BE2C (cell line): ENCODE data around the gene NDUFS8.

Experiments
- DNase-seq: peaks from one replicate; pipeline ENCODE4 v3.0.0-alpha.2; 2020
- H3K27me3 ChIP-seq: fragments of 250-450 bp; sonication (Bioruptor Pico); 2 replicates; pipeline ENCODE4 v1.5.1; 2020; ENCODE audit warnings: mild to moderate bottlenecking
- H3K36me3 ChIP-seq: fragments of 250-450 bp; sonication (Bioruptor Pico); 2 replicates; pipeline ENCODE4 v1.5.1; 2020; ENCODE audit warnings: mild to moderate bottlenecking
- H3K4me1 ChIP-seq: fragments of 250-450 bp; sonication (Bioruptor Pico); 2 replicates; pipeline ENCODE4 v1.5.1; 2020
- H3K4me3 ChIP-seq: 2 replicates; pipeline ENCODE4 v1.5.1; 2011; ENCODE audit warnings: low read depth, low read length
- H3K9me3 ChIP-seq: fragments of 250-450 bp; sonication (Bioruptor Pico); 2 replicates; pipeline ENCODE4 v1.5.1; 2020
- CTCF ChIP-seq: IDR thresholded peaks from 2 replicates; pipeline ENCODE4 v1.5.1; 2012; ENCODE audit warnings: mild to moderate bottlenecking, low read depth, low read length

NDUFS8 gene

GRCh38 chr11:68053981-68054812 is 23.7 kb downstream of the NDUFS8 start:
- H3K4me1 ChIP-seq, result peaks cover 4% of the 10 kb centered on the region; the same call in 1 of the 2 replicates
- no peak for TF ChIP-seq CTCF
- no peak for DNase-seq
- H3K36me3 ChIP-seq, result peaks cover 15% of the 10 kb centered on the region
- H3K4me3 ChIP-seq, result no peak overlapping the region
- H3K9me3 ChIP-seq, result no peaks in the 10 kb centered on the region
- no peaks in the 10 kb centered on the region for H3K27me3 ChIP-seq

GRCh38 chr11:68056317-68057285 is 26.1 kb downstream of the NDUFS8 start:
- peaks cover 4% of the 10 kb centered on the region; the same call in 1 of the 2 replicates for H3K4me1 ChIP-seq
- H3K4me3 ChIP-seq, result no peak overlapping the region
- no peaks in the 10 kb centered on the region for H3K27me3 ChIP-seq
- DNase-seq, result no peak
- TF ChIP-seq CTCF, result no peak
- no peaks in the 10 kb centered on the region for H3K9me3 ChIP-seq
- H3K36me3 ChIP-seq, result peaks cover 24% of the 10 kb centered on the region

GRCh38 chr11:68057807-68058206 is 27.3 kb downstream of the NDUFS8 start:
- Histone ChIP-seq H3K4me1 (peaks cover 4% of the 10 kb centered on the region; the same call in 1 of the 2 replicates), H3K4me3 (no peak overlapping the region), H3K9me3 (no peaks in the 10 kb centered on the region), H3K36me3 (peaks cover 32% of the 10 kb centered on the region), H3K27me3 (no peaks in the 10 kb centered on the region)
- DNase-seq, result no peak
- TF ChIP-seq CTCF, result no peak

GRCh38 chr11:68061508-68061907 is 31.0 kb downstream of the NDUFS8 start:
- DNase-seq, result no peak
- peaks cover 56% of the 10 kb centered on the region for H3K36me3 ChIP-seq
- no peak overlapping the region for H3K4me3 ChIP-seq
- TF ChIP-seq CTCF, result no peak
- no peaks in the 10 kb centered on the region for H3K27me3 ChIP-seq
- no peaks in the 10 kb centered on the region for H3K4me1 ChIP-seq
- H3K9me3 ChIP-seq, result no peaks in the 10 kb centered on the region

- no peaks in the 10 kb centered on the region for H3K9me3 ChIP-seq
- DNase-seq, result no peak
- H3K27me3 ChIP-seq, result no peaks in the 10 kb centered on the region
- no peak for TF ChIP-seq CTCF
- no peak overlapping the region for H3K4me3 ChIP-seq
- no peaks in the 10 kb centered on the region for H3K4me1 ChIP-seq
- H3K36me3 ChIP-seq, result peaks cover 60% of the 10 kb centered on the region
Measured at GRCh38 chr11:68064926-68065325, 34.4 kb downstream of the NDUFS8 start.
